ENCODE measurements around the gene ETV6. TPM values are rescaled to one million over a fixed set of nuclear protein-coding genes. Genes with fewer than 3 reads are reported as not detected.
A peak's percentile ranks its signal among the peaks of the same experiment; 100 is the strongest.

ETV6 gene
- total RNA-seq, 2 experiments from 2014 or later: 17.1 to 19.3 TPM

DNA sequence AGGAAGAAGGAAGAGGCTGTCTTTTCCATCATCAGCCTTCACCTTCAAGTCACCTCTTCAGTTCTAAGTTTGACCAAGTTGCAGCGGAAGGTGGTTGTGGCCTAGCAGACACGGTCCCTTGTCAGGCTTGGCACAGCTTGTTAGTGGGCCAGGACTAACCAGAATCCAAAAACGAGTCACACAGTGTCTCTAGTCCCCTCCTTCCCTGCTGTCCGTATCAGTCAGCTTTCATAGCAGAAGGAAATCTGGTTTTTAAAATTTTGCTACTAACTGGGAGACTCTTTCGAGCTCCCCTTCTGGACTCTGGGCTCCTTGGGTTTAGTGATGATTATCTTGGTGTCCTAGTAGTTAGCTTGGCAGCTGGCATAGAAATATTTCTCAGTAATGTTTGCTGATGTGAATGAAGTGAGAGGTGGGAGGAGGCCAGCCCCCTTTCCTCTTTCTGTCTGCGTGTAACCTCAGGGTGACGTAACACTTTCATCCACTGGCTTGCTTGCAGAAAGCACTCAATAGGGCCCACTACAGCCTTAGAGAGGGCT lies 3.8 kb downstream of the ETV6 start:
- H3K9me3 ChIP-seq (ENCODE audit: low read length): no peaks in the 10 kb centered on the region
- peaks cover 73% of the 10 kb centered on the region; the same call in 1 of the 2 replicates for H3K79me2 ChIP-seq (ENCODE audit: insufficient read depth, low read depth, low read length)
- TF ChIP-seq, protein P1, sequence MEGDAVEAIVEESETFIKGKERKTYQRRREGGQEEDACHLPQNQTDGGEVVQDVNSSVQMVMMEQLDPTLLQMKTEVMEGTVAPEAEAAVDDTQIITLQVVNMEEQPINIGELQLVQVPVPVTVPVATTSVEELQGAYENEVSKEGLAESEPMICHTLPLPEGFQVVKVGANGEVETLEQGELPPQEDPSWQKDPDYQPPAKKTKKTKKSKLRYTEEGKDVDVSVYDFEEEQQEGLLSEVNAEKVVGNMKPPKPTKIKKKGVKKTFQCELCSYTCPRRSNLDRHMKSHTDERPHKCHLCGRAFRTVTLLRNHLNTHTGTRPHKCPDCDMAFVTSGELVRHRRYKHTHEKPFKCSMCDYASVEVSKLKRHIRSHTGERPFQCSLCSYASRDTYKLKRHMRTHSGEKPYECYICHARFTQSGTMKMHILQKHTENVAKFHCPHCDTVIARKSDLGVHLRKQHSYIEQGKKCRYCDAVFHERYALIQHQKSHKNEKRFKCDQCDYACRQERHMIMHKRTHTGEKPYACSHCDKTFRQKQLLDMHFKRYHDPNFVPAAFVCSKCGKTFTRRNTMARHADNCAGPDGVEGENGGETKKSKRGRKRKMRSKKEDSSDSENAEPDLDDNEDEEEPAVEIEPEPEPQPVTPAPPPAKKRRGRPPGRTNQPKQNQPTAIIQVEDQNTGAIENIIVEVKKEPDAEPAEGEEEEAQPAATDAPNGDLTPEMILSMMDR (conservative IDR thresholded peaks at IDR 0.05; ENCODE audit: low read length): no peak
- peak overlapping the region; percentile 11; the same call in 1 of the 2 replicates for H2AFZ ChIP-seq (ENCODE audit: low read length)
- H3K9me2 ChIP-seq (ENCODE audit: insufficient read depth, low read length): no peaks in the 10 kb centered on the region
- H3K27ac ChIP-seq (ENCODE audit: low read depth, low read length, poor library complexity, severe bottlenecking): peak overlapping the region; percentile 79
- intact Hi-C loops (cut with micrococcal nuclease; ENCODE audit: unreplicated experiment): loop anchor here (5.0 kb wide), 1 partner anchor 239 kb away; no protein-coding TSS in a partner anchor
- BruUV-seq (replicated peaks): no TSS peak
- CTCF ChIA-PET (ENCODE audit: unreplicated experiment): no interaction called here
- H3K4me1 ChIP-seq (ENCODE audit: insufficient read depth, low read length, poor library complexity, severe bottlenecking): peaks cover 46% of the 10 kb centered on the region
- H3K4me2 ChIP-seq (ENCODE audit: low read length): peak overlapping the region; percentile 82
- peak; percentile 55 for DNase-seq (ENCODE audit: low spot score)
- H3K36me3 ChIP-seq (ENCODE audit: insufficient read depth, low read length): peaks cover 5% of the 10 kb centered on the region; the same call in 1 of the 2 replicates
- H4K20me1 ChIP-seq (ENCODE audit: insufficient read depth, low read length): no peaks in the 10 kb centered on the region
- POLR2A ChIA-PET: no interaction called here
- H3K4me3 ChIP-seq (ENCODE audit: low read depth, low read length, poor library complexity, severe bottlenecking): peak overlapping the region; percentile 92

DNA sequence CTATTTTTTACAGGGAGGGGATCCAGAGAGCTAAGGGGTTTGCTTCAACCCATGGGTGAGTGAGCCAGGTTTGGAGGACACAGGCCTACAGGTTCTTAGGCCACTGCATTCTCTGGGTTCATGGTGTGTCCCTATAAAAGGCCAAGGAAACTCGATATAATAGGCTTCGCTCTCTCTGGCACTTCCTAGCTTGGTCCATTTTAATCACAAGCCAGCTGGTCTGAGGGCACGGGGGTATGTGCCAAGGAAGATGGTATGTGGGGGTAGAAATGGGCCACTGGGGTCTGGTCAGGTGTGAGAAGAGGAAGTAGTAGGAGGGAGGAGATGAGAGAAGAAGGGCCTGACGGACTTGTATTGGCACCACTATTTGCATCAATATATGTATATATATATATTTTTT lies 4.9 kb downstream of the ETV6 start:
- H3K79me2 ChIP-seq (ENCODE audit: insufficient read depth, low read depth, low read length): peaks cover 74% of the 10 kb centered on the region; the same call in 1 of the 2 replicates
- intact Hi-C loops (cut with micrococcal nuclease; ENCODE audit: unreplicated experiment): loop anchor here (5.0 kb wide), 1 partner anchor 238 kb away; no protein-coding TSS in a partner anchor
- H3K9me3 ChIP-seq (ENCODE audit: low read length): no peaks in the 10 kb centered on the region
- ChIA-PET CTCF (ENCODE audit: unreplicated experiment) (no interaction called here), POLR2A (interaction anchor here (0.6 to 1.1 kb wide), 5 partner anchors 10 to 1445 kb away, joined by 3 read pairs; no protein-coding TSS in a partner anchor)
- H2AFZ ChIP-seq (ENCODE audit: low read length): no peak overlapping the region
- no peaks in the 10 kb centered on the region for H4K20me1 ChIP-seq (ENCODE audit: insufficient read depth, low read length)
- H3K27ac ChIP-seq (ENCODE audit: low read depth, low read length, poor library complexity, severe bottlenecking): peak overlapping the region; percentile 13
- peak overlapping the region; percentile 37 for H3K4me3 ChIP-seq (ENCODE audit: low read depth, low read length, poor library complexity, severe bottlenecking)
- H3K4me1 ChIP-seq (ENCODE audit: insufficient read depth, low read length, poor library complexity, severe bottlenecking): peaks cover 49% of the 10 kb centered on the region
- H3K9me2 ChIP-seq (ENCODE audit: insufficient read depth, low read length): no peaks in the 10 kb centered on the region
- peaks cover 5% of the 10 kb centered on the region; the same call in 1 of the 2 replicates for H3K36me3 ChIP-seq (ENCODE audit: insufficient read depth, low read length)
- BruUV-seq (replicated peaks): no TSS peak
- DNase-seq (ENCODE audit: low spot score): peak; percentile 49
- no peak for TF ChIP-seq EZH2phosphoT487 (IDR thresholded peaks at IDR 0.05; ENCODE audit: borderline replicate concordance, low read depth, low read length)
- TF ChIP-seq, protein P1 (conservative IDR thresholded peaks at IDR 0.05; ENCODE audit: low read length): no peak
- H3K4me2 ChIP-seq (ENCODE audit: low read length): peak overlapping the region; percentile 57

DNA sequence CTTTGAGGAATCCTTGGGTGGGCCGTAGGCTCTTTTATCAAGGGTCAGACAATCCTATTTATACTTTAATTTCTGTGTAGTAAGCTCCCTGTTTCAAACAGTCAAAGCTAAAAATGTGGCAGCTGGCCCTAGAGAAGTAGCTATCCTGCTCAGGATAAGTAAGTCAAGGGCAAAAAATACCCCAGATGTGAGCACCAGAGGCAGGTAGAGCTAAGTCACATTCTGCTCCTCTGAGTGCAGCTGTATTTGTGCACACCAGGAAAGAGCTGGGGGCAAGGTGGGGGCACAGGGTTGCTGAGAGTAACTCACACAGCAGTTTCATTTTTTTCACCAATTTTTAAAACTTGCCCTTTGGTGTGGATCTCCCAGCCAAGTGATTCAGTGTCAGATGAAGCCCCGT lies 5.3 kb downstream of the ETV6 start:
- Histone ChIP-seq H3K36me3 (ENCODE audit: insufficient read depth, low read length) (peaks cover 5% of the 10 kb centered on the region; the same call in 1 of the 2 replicates), H3K79me2 (ENCODE audit: insufficient read depth, low read depth, low read length) (peaks cover 78% of the 10 kb centered on the region; the same call in 1 of the 2 replicates), H4K20me1 (ENCODE audit: insufficient read depth, low read length) (no peaks in the 10 kb centered on the region), H2AFZ (ENCODE audit: low read length) (no peak overlapping the region), H3K9me2 (ENCODE audit: insufficient read depth, low read length) (no peaks in the 10 kb centered on the region), H3K9me3 (ENCODE audit: low read length) (no peaks in the 10 kb centered on the region), H3K4me1 (ENCODE audit: insufficient read depth, low read length, poor library complexity, severe bottlenecking) (peaks cover 51% of the 10 kb centered on the region), H3K27ac (ENCODE audit: low read depth, low read length, poor library complexity, severe bottlenecking) (peak overlapping the region; percentile 18), H3K4me2 (ENCODE audit: low read length) (peak overlapping the region; percentile 57), H3K4me3 (ENCODE audit: low read depth, low read length, poor library complexity, severe bottlenecking) (peak overlapping the region; percentile 4)
- TF ChIP-seq EZH2phosphoT487 (IDR thresholded peaks at IDR 0.05; ENCODE audit: borderline replicate concordance, low read depth, low read length): no peak
- TF ChIP-seq, protein P1 (conservative IDR thresholded peaks at IDR 0.05; ENCODE audit: low read length): no peak
- ChIA-PET CTCF (ENCODE audit: unreplicated experiment) (interaction anchor here (0.7 kb wide), 1 partner anchor 66 kb away, joined by 3 read pairs; no protein-coding TSS in a partner anchor), POLR2A (interaction anchor here (0.6 to 1.3 kb wide), 6 partner anchors 9 to 1446 kb away, joined by 3 to 5 read pairs (median 3); no protein-coding TSS in a partner anchor)
- intact Hi-C loops (cut with micrococcal nuclease; ENCODE audit: unreplicated experiment): loop anchor here (5.0 kb wide), 1 partner anchor 237 kb away; no protein-coding TSS in a partner anchor
- BruUV-seq (replicated peaks): no TSS peak
- DNase-seq (ENCODE audit: low spot score): peak; percentile 36
